Gastroesophageal sphincter (tissue), 3 donors: ENCODE measurements around the gene CCDC54.

ENCODE experiments used
- CTCF ChIP-seq, 4 experiments: fragments of 200-600 bp in 2 of 4; fragments of 450-650 bp in 2 of 4; sonication (generic) in 1 of 4; IDR thresholded peaks; one replicate each; pipeline ENCODE4 v1.5.1; 2017 to 2019; ENCODE audit warnings: antibody characterized with exemption in 4 of 4, mild to moderate bottlenecking in 2 of 4, moderate library complexity in 2 of 4
- EP300 ChIP-seq: sonication (generic); formaldehyde crosslinking; IDR thresholded peaks from one replicate; pipeline ENCODE4 v1.6.1; 2017; ENCODE audit warnings: antibody characterized with exemption, mild to moderate bottlenecking

DNA sequence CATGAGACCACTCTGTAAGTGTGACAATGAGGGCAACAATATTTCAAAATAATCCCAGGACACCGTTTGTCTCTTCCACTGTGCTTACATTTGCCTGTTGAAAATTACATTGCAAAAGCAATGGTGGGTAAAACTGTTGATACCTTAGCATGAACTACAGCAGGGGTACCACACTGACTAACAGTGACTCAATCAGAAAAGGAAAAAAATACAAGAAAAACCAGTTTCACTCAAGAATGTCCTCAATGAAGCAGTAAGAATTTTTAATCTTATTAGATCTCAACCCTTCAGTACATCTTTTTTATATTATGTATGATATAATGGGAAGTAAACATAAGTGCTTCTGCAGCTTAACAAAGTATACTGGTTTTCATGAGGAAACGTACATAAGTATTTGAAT is 1.6 kb upstream of the CCDC54 start:
- no peak for TF ChIP-seq CTCF (IDR thresholded peaks at IDR 0.05)
- TF ChIP-seq EP300: no peak
